ENCODE data around the gene AVL9.
A peak's percentile ranks its signal among the peaks of the same experiment; 100 is the strongest.
"Not testable (repeated sequence)": the region's sequence is repeated elsewhere in the genome, so short reads cannot be mapped to it uniquely, and the experiment has no call there.

AVL9 gene

DNA sequence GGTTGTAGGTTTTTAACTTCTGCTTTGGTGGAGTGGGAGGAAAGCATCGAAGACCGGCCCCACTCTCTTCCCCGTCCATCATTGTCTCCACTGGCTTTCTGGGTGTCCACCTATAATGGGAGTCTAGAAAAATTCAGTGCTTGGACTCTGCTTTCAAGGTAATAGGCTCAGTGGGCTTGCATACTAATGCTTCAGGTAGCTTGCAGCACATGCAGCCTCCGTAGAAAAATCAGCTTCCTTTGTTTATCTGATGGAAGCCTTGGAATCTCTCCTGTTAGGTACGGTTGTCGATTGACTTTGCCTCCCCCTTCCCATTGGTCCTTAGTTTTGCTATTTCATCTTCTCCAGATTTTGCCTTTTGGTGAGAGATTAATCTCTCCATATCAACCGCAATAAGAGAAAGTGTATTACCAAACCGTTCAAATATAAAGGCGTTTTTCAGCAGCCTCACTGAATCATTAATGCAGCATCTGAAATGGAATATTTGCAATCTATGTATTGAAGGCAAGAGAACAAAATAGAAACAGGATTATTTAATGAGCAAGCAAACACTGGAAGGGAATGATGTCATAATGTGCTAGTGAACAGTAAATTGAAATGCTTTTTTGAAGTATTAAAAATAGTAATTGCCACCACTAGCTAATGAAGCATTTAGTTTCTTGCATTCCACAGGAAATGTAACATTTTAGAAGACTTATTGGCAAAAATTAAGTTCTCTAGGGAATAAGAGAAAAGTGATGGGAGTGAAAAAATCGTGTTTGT lies 944 bp downstream of the AVL9 start:
- peak in 1 of 14 donors; percentile 13 for DNase-seq

DNA sequence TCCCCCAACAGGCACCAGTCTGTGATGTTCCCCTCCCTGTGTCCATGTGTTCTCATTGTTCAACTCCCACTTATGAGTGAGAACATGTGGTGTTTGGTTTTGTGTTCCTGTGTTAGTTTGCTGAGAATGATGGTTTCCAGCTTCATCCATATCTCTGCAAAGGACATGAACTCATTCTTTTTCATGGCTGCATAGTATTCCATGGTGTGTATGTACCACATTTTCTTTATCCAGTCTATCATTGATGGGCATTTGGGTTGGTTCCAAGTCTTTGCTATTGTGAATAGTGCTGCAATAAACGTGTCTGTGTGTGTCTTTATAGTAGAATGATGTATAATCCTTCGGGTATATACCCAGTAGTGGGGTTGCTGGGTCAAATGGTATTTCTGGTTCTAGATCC lies 4.5 kb downstream of the AVL9 start:
- DNase-seq, result not testable (repeated sequence)

- DNase-seq, result not testable (repeated sequence)
These were observed 4.9 kb downstream of the AVL9 start for GRCh38 chr7:32500216-32500615.

DNA sequence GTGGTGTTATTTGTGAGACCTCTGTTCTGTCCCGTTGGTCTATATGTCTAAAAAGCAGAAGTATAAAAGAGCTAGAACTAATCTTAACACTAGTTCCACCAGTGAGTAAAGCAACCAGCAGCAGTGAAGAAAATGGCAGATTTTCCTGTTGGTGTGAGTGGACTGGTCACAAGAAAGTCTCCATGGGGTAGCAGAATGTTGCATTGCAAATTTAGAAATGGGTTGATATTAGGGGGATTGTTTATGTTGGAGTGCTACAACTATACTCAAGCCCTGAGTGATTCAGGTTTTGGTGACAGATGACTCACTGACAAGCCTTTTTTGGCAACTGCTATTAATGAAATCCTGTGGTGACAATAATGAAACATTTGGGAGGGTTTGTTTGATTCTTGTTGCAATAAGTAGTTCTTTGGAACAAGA lies 5.6 kb downstream of the AVL9 start:
- no peak for DNase-seq

DNA sequence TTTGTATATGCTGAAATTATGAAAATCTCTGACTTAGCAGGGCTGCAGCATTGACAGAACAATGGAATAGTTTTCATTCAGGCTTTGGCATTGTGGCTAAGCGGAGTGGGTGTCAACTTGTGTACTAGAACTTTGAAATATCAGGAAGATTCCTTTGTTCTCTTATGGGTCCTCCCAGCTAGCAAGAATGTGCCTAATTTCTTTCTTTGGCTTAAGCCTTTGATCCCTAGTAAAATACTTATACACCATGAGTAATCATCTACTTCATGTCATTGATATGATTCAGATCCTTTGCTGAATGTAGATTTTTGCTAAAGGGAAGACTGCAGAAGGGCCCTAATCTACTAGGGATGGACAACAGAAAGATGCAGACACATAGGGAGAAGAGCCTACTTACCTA lies 6.2 kb downstream of the AVL9 start:
- DNase-seq, result no peak

- no peak for DNase-seq
These were observed 7.4 kb downstream of the AVL9 start for GRCh38 chr7:32502728-32503127.

GRCh38 chr7:32506266-32507054 lies 11.2 kb downstream of the AVL9 start:
- no peak for DNase-seq

DNA sequence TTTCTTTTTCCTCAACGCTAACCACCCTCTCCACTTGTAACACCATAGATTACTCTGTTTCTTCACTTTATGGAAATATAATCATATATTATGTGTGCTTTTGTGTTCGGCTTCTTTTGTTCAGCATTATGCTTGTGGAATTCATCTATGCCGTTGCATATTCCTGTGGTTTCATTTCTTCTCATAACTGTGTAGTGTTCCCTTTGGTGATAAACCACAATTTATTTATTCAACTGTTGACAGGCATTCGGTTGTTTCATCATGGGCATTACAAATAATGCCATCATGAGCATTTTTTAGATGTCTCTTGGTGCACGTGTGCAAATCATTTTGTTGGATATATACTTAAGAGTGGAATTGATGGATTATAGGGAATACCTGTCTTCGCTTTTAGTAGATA lies 12.1 kb downstream of the AVL9 start:
- DNase-seq, result no peak

GRCh38 chr7:32511791-32512190 lies 16.5 kb downstream of the AVL9 start:
- DNase-seq, result no peak

- DNase-seq, result no peak
These were observed 17.9 kb downstream of the AVL9 start for GRCh38 chr7:32513210-32513609.

DNA sequence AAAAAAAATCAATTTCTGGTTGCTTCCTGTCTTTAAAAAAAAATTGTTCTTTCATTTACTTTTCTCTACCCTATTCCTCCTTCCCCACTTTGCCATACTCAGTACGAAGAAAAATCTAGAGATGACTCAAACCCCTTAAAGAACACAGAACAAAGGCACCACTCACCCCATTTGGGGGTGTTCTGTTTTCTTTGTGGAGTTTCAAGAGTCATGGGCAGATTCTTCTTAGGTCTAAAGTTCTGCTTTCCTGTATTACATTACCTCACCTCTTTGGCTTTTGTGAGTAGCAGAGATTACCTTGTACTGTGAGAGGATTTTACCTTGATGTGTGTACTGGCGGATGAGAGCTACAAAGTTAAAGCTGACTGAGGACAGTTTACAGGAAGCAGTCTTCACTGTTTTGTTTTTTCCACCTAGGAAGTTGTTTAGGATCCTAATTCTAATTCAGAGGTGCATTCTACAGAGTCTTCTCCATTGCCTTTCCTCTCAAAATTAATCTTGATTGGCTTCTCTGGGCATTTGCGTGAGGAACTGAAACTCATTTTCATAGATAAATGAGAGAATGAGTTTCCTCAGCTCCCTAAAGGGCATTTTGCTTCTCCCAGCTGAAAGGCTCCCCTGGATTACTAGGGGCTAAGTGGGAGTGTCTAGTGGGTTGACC lies 20.7 kb downstream of the AVL9 start:
- DNase-seq, result no peak

- DNase-seq, result no peak
These were observed 21.3 kb downstream of the AVL9 start for GRCh38 chr7:32516551-32517100.

- DNase-seq, result no peak
These were observed 23.3 kb downstream of the AVL9 start for GRCh38 chr7:32518534-32519140.

GRCh38 chr7:32519763-32520162 lies 24.5 kb downstream of the AVL9 start:
- DNase-seq, result no peak

DNA sequence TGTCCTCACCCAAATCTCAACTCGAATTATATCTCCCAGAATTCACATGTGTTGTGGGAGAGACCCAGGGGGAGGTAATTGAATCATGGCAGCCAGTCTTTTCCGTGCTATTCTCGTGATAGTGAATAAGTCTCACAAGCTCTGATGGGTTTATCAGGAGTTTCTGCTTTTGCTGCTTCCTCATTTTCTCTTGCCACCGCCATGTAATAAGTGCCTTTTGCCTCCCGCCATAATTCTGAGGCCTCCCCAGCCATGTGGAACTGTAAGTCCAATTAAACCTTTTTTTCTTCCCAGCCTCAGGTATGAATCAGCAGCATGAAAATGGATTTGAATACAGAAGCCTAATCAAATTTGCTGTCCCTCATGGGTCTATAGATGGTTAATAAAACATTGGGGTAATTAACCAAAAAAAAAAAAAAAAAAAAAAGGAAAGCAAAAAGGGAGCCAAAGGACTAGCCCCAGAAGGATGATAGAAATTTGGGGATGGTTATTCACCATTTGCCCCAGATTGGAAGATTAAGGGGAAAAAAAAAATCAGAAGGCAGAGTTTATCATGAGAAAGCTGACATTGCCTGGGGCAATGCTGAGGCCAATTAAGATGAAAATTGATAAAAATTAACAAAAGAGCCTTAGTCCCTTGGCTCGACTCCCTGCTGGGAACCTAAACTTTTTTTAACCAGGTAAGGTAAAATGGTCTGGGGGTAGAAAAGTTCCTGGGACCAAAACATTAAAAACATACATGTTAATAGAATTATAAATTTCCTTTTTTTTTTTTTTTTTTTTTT lies 27.6 kb downstream of the AVL9 start:
- DNase-seq, result no peak

DNA sequence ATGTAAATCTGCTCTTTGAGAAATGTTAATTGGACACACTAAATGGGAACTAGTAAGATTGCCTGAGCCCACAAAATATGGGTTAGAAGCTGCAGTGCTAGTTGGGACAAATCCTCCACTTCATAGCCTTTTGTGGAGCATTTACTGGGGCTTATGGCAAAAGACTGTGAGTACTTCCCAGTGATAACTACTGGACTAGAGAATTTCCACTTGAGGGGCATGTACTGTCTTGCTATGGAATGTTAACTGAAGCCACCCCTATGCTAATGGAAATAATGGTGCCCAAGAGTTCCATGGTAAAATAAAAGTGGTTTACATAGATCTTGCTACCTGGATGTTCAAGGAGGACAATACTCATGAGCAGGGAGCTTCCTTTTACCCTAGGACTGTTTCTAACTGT lies 29.3 kb downstream of the AVL9 start:
- DNase-seq, result no peak

DNA sequence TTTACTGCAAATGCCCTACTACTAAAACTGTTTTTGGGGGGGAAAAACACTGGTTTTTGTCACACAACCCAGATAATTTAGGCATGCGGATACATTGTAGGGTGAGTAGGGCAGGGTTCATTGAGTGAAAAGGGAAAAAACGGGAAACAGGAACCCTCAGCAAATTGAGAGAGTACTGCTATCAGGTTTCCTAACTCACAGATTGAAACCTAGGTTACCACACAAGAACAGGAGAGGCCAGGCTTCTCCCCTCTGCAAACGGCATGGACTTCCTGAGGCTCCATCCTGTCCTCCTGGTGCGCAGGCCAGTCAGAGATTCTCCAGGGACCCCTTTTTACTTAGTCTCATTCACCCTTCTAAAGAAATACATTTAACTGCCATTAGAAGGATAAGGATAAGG lies 30.6 kb downstream of the AVL9 start:
- no peak for DNase-seq

DNA sequence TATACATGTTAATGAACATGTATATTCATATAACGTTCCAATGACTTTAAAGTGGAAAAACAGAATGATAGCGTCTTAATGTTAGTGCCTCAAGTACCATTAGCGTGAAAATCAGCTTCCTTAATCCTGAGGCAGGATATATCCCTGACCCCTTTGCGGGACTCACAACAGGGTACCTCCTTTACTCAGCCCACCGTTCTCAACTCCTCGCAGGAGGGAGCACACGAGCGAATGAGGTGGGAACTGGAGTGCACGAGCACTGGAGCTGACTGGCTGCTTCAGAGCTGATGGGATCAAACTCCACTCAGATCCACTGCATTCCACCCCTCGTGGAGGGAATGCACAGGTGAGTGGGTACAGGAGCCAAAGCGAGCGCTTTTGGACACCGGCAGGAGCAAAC lies 36.1 kb downstream of the AVL9 start:
- DNase-seq, result no peak

DNA sequence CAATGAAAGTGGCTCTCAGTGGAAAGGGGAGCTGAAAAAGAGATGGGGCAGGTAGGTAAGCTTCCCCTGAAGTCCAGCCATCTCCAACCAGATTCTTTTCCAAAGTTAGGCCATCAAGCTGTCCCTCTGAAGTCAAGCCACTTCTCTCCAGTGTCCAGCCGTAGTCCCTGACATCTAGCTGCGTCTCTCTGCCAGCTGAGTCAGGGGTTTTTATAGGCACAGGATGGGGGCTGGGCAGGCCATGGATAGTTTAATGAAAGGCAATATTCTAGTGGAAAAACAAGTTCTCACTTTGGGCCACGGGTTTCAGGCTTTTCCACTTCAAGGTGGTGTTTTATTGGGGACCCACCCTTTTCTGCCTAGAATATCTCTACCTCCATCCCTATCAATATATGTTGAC lies 36.8 kb downstream of the AVL9 start:
- DNase-seq, result no peak

GRCh38 chr7:32532716-32533115 lies 37.4 kb downstream of the AVL9 start:
- no peak for DNase-seq

DNA sequence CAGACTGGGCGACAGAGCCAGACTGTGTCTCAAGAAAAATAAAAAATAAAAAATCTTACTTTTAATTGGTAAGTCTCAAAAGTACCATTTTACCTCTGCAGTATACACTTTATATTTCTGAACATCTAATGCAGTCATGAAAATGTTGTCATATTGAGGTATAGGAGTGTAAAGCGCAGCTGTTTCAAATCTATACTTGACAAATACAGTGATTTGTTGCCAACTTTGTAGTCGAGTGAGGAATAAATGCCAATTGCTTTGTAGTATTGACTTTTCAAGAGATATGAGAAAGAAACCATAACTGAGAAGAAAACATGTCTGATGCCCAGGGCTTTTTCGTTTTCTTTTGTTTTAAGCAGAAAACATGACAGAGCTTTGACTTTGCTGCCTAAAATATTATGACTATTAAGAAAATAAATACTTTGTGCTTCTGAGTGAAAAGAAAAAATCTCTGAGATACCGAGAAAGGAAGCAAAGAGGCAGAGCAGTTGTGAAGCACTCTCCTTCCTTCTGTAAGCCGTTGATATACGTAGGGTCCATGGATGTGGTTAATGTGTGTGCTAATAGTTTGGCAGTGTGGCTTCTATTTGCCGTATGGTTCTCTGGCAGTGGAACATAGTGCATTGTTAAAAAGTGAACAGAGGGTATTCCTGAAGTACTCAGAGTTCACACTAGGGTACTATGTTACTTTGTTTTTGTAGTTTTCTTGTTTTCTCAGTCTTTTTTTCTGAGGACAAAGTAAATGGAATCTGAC lies 38.2 kb downstream of the AVL9 start:
- DNase-seq, result no peak
